LoVo (cell line): ENCODE results near the gene TXNDC17.
A peak's percentile ranks its signal among the peaks of the same experiment; 100 is the strongest.
"Not testable (repeated sequence)": the region's sequence is repeated elsewhere in the genome, so short reads cannot be mapped to it uniquely, and the experiment has no call there.

ENCODE experiments used
- DNase-seq: peaks from one replicate; pipeline ENCODE4 v3.0.0-alpha.2; 2016; ENCODE audit warnings: low spot score

TXNDC17 gene

GRCh38 chr17:6637458-6637840, 3.4 kb upstream of the TXNDC17 start:
- DNase-seq, result no peak

GRCh38 chr17:6638046-6638908, 2.6 kb upstream of the TXNDC17 start:
- DNase-seq, result no peak

- no peak for DNase-seq
Observed at GRCh38 chr17:6639014-6639585, 1.8 kb upstream of the TXNDC17 start.

- DNase-seq, result peak; percentile 37
Observed at GRCh38 chr17:6639586-6640535, 999 bp upstream of the TXNDC17 start.

- DNase-seq, result peak; percentile 28
Observed at GRCh38 chr17:6641247-6641863, 495 bp downstream of the TXNDC17 start.

- no peak for DNase-seq
Observed at GRCh38 chr17:6642592-6642991, 1.7 kb downstream of the TXNDC17 start.

GRCh38 chr17:6643451-6644125, 2.7 kb downstream of the TXNDC17 start:
- no peak for DNase-seq

- DNase-seq, result no peak
Observed at GRCh38 chr17:6648181-6648580, 7.3 kb downstream of the TXNDC17 start.

GRCh38 chr17:6651354-6651918, 10.6 kb downstream of the TXNDC17 start, which contains the start of the genes C17orf100 and MED31:
Gene C17orf100, plus strand, starts transcription at chr17:6651762. Its CDS starts 152 bp downstream, at chr17:6651914.
Gene MED31, minus strand, starts transcription at chr17:6651605. Its CDS starts 77 bp downstream, at chr17:6651528.
- peak; percentile 96 for DNase-seq

- no peak for DNase-seq
Observed at GRCh38 chr17:6651919-6652452, 11.1 kb downstream of the TXNDC17 start.

GRCh38 chr17:6654841-6655731, 14.2 kb downstream of the TXNDC17 start:
- DNase-seq, result peak; percentile 71

GRCh38 chr17:6655732-6656361, 15.0 kb downstream of the TXNDC17 start:
- not testable (repeated sequence) for DNase-seq

- DNase-seq, result not testable (repeated sequence)
Observed at GRCh38 chr17:6656797-6657632, 16.2 kb downstream of the TXNDC17 start.

- DNase-seq, result no peak
Observed at GRCh38 chr17:6657633-6658287, 16.9 kb downstream of the TXNDC17 start.

- DNase-seq, result not testable (repeated sequence)
Observed at GRCh38 chr17:6658411-6658810, 17.6 kb downstream of the TXNDC17 start.

- DNase-seq, result no peak
Observed at GRCh38 chr17:6660101-6660500, 19.2 kb downstream of the TXNDC17 start.

GRCh38 chr17:6660805-6661463, 20.1 kb downstream of the TXNDC17 start:
- DNase-seq, result no peak
